ENCODE measurements around the gene KPRP.

GRCh38 chr1:152739841-152740240 is 18.0 kb upstream of the KPRP start:
- TF ChIP-seq CTCF (IDR thresholded peaks at IDR 0.05) (no peak), POLR2A (IDR thresholded peaks at IDR 0.05) (no peak), POLR2AphosphoS5 (IDR thresholded peaks at IDR 0.05; ENCODE audit: insufficient read depth in 1 of 2, low read depth in 1 of 2) (peak in 1 of 2 donors; percentile 33)

Measured in vagina (tissue), 2 donors.